GM04504 (cell line): Measurements from ENCODE around the gene XBP1.
"Not testable (repeated sequence)": the region's sequence is repeated elsewhere in the genome, so short reads cannot be mapped to it uniquely, and the experiment has no call there.

Source experiments
- DNase-seq: peaks from one replicate; pipeline ENCODE4 v3.0.0-alpha.2; 2012; ENCODE audit warnings: low read depth

Gene XBP1

GRCh38 chr22:28800308-28801041 lies at the start of gene XBP1:
Gene XBP1, minus strand, starts transcription at chr22:28800569.
- peak; percentile 90 for DNase-seq

- DNase-seq, result no peak
Observed at GRCh38 chr22:28846994-28847393, 46.6 kb upstream of the XBP1 start.

- DNase-seq, result not testable (repeated sequence)
Observed at GRCh38 chr22:28844277-28844676, 43.9 kb upstream of the XBP1 start.

GRCh38 chr22:28843633-28844032 lies 43.3 kb upstream of the XBP1 start:
- DNase-seq, result no peak

GRCh38 chr22:28841111-28841510 lies 40.7 kb upstream of the XBP1 start:
- DNase-seq, result no peak

GRCh38 chr22:28838971-28839370 lies 38.6 kb upstream of the XBP1 start:
- DNase-seq, result no peak

- no peak for DNase-seq
Observed at GRCh38 chr22:28837640-28838039, 37.3 kb upstream of the XBP1 start.

- no peak for DNase-seq
Observed at GRCh38 chr22:28835630-28836189, 35.3 kb upstream of the XBP1 start.

GRCh38 chr22:28833276-28833923 lies 33.0 kb upstream of the XBP1 start:
- DNase-seq, result no peak

GRCh38 chr22:28832731-28833130 lies 32.4 kb upstream of the XBP1 start:
- no peak for DNase-seq

GRCh38 chr22:28831140-28832072 lies 31.0 kb upstream of the XBP1 start:
- no peak for DNase-seq

GRCh38 chr22:28830441-28830840 lies 30.1 kb upstream of the XBP1 start:
- no peak for DNase-seq

GRCh38 chr22:28829358-28830181 lies 29.2 kb upstream of the XBP1 start:
- peak; percentile 42 for DNase-seq

- DNase-seq, result no peak
Observed at GRCh38 chr22:28826921-28827320, 26.6 kb upstream of the XBP1 start.

- DNase-seq, result not testable (repeated sequence)
Observed at GRCh38 chr22:28826430-28826829, 26.1 kb upstream of the XBP1 start.

- not testable (repeated sequence) for DNase-seq
Observed at GRCh38 chr22:28824455-28824854, 24.1 kb upstream of the XBP1 start.

GRCh38 chr22:28822930-28823551 lies 22.7 kb upstream of the XBP1 start:
- DNase-seq, result no peak

- no peak for DNase-seq
Observed at GRCh38 chr22:28821452-28821851, 21.1 kb upstream of the XBP1 start.

GRCh38 chr22:28820885-28821284 lies 20.5 kb upstream of the XBP1 start:
- no peak for DNase-seq

GRCh38 chr22:28819253-28820096 lies 19.1 kb upstream of the XBP1 start:
- DNase-seq, result no peak
